GM13976 (cell line): ENCODE measurements around the gene KRT86.

ENCODE experiments used
- DNase-seq: peaks from one replicate; pipeline ENCODE4 v3.0.0; 2012; ENCODE audit warnings: low spot score
- CTCF ChIP-seq: IDR thresholded peaks from 2 replicates; pipeline ENCODE4 v1.5.1; 2012; ENCODE audit warnings: borderline replicate concordance, mild to moderate bottlenecking; ENCODE audit not compliant: insufficient read depth; ENCODE audit errors: extremely low read depth, missing control alignments, control extremely low read depth
- in situ Hi-C: fragments of 300-500 bp; cut with MboI; formaldehyde crosslinking; loops from one replicate; pipeline ENCODE4 v1.12.0; 2022; ENCODE audit warnings: low sequenced_read_pairs, mixed read lengths, inconsistent platforms; ENCODE audit not compliant: unreplicated experiment

KRT86 gene

GRCh38 chr12:52267699-52268098, 6.7 kb upstream of the KRT86 start:
- no peak for TF ChIP-seq CTCF

GRCh38 chr12:52268212-52268611, 6.2 kb upstream of the KRT86 start:
- in situ Hi-C loops = no loop called here
- no peak for DNase-seq
- no peak for TF ChIP-seq CTCF

More at GRCh38 chr12:52267699-52268098, 6.7 kb upstream of the KRT86 start:
- no peak for DNase-seq
- in situ Hi-C loops = no loop called here

- no peak for DNase-seq
- TF ChIP-seq CTCF = no peak
- in situ Hi-C loops = no loop called here
These were observed 3.8 kb upstream of the KRT86 start for GRCh38 chr12:52270541-52271070.

GRCh38 chr12:52271158-52271557, 3.3 kb upstream of the KRT86 start:
- no peak for TF ChIP-seq CTCF
- in situ Hi-C loops = no loop called here
- no peak for DNase-seq

- in situ Hi-C loops = no loop called here
- no peak for TF ChIP-seq CTCF
- DNase-seq = no peak
These were observed 1.2 kb downstream of the KRT86 start for GRCh38 chr12:52275686-52276085.

GRCh38 chr12:52277486-52278245, 3.2 kb downstream of the KRT86 start:
- in situ Hi-C loops = no loop called here
- no peak for TF ChIP-seq CTCF
- DNase-seq = no peak
